A204.1 (cell line): Measurements from ENCODE around the gene MST1.

Experiments
- FAIRE-seq: peaks from 2 replicates; lab custom pipeline; 2012; peaks lifted over from hg19 to GRCh38; lab: Jason Lieb, UNC

MST1 gene

GRCh38 chr3:49674497-49674983, 14.7 kb downstream of the MST1 start:
- FAIRE-seq, result no peak

GRCh38 chr3:49673715-49674496, 15.4 kb downstream of the MST1 start, which contains the start of gene APEH:
Gene APEH, plus strand, starts transcription at chr3:49674351. Its CDS starts 51 bp downstream, at chr3:49674402.
- FAIRE-seq, result peak; percentile 81

GRCh38 chr3:49673121-49673714, 16.1 kb downstream of the MST1 start:
- no peak for FAIRE-seq

- no peak for FAIRE-seq
These were observed 17.7 kb downstream of the MST1 start for GRCh38 chr3:49671291-49672288.

GRCh38 chr3:49670940-49671290, 18.4 kb downstream of the MST1 start:
- no peak for FAIRE-seq

GRCh38 chr3:49669352-49669751, 19.9 kb downstream of the MST1 start:
- FAIRE-seq, result no peak

- FAIRE-seq, result no peak
These were observed 20.4 kb downstream of the MST1 start for GRCh38 chr3:49668861-49669260.

- no peak for FAIRE-seq
These were observed 20.9 kb downstream of the MST1 start for GRCh38 chr3:49668414-49668797.

- no peak for FAIRE-seq
These were observed 21.4 kb downstream of the MST1 start for GRCh38 chr3:49667701-49668413.

- FAIRE-seq, result no peak
These were observed 22.7 kb downstream of the MST1 start for GRCh38 chr3:49666592-49666991.

GRCh38 chr3:49665822-49666519, 23.3 kb downstream of the MST1 start:
- FAIRE-seq, result no peak

GRCh38 chr3:49664300-49664699, 25.0 kb downstream of the MST1 start:
- FAIRE-seq, result no peak

- no peak for FAIRE-seq
These were observed 25.4 kb downstream of the MST1 start for GRCh38 chr3:49663831-49664230.

- no peak for FAIRE-seq
These were observed 26.4 kb downstream of the MST1 start for GRCh38 chr3:49662720-49663413.

GRCh38 chr3:49662021-49662420, 27.3 kb downstream of the MST1 start:
- FAIRE-seq, result no peak

- no peak for FAIRE-seq
These were observed 28.0 kb downstream of the MST1 start for GRCh38 chr3:49661281-49661680.

GRCh38 chr3:49659756-49660155, 29.5 kb downstream of the MST1 start:
- no peak for FAIRE-seq

GRCh38 chr3:49658711-49659110, 30.6 kb downstream of the MST1 start:
- FAIRE-seq, result no peak

- no peak for FAIRE-seq
These were observed 31.9 kb downstream of the MST1 start for GRCh38 chr3:49657208-49657915.

- no peak for FAIRE-seq
These were observed 32.6 kb downstream of the MST1 start for GRCh38 chr3:49656541-49657112.
